Measurements from ENCODE around the gene DIAPH3. TPM values are rescaled to one million over a fixed set of nuclear protein-coding genes. Genes with fewer than 3 reads are reported as not detected.
"Not testable (repeated sequence)": the region's sequence is repeated elsewhere in the genome, so short reads cannot be mapped to it uniquely, and the experiment has no call there.

DIAPH3 gene
- total and polyA plus RNA-seq, 7 experiments from 2014 or later, result 0.37 to 17.5 TPM; not detected in 5

- H3K9me3 Mint-ChIP-seq, result peaks cover 0 to 3% (median 0%) of the 10 kb centered on the region in 11 donors
- POLR2A ChIA-PET, result no interaction called here
Observed at GRCh38 chr13:60066226-60066625, 97.5 kb downstream of the DIAPH3 start.

GRCh38 chr13:60062502-60062901 lies 101.2 kb downstream of the DIAPH3 start:
- Histone ChIP-seq H3K27me3 (ENCODE audit: control insufficient read depth in 2 of 2, insufficient read depth in 2 of 2, low read length in 2 of 2) (no peaks in the 10 kb centered on the region), H3K4me3 (ENCODE audit: low read length) (no peak overlapping the region), H3K9me3 (ENCODE audit: control insufficient read depth in 2 of 3, low read length in 3 of 3) (no peaks in the 10 kb centered on the region), H3K36me3 (ENCODE audit: control insufficient read depth in 2 of 3, insufficient read depth in 3 of 3, low read length in 3 of 3) (no peaks in the 10 kb centered on the region), H3K4me1 (ENCODE audit: control insufficient read depth in 2 of 2, insufficient read depth in 2 of 2, low read length in 2 of 2) (no peaks in the 10 kb centered on the region), H3K27ac (ENCODE audit: low read depth, low read length) (no peak overlapping the region)
- no peak overlapping the region for H3K27ac Mint-ChIP-seq
- H3K4me3 Mint-ChIP-seq, result no peak overlapping the region
- CTCF ChIA-PET, result no interaction called here
- DNase-seq (no peak), ATAC-seq (no peak)
- intact Hi-C loops (cut with micrococcal nuclease), result no loop called here
- POLR2A ChIA-PET, result no interaction called here
- peaks cover 0 to 2% (median 0%) of the 10 kb centered on the region in 11 donors for H3K9me3 Mint-ChIP-seq
- H3K27me3 Mint-ChIP-seq, result no peaks in the 10 kb centered on the region
- H3K36me3 Mint-ChIP-seq, result peaks cover 0 to 17% (median 0%) of the 10 kb centered on the region in 5 donors
- peaks cover 0 to 3% (median 0%) of the 10 kb centered on the region in 7 donors for H3K4me1 Mint-ChIP-seq

More at GRCh38 chr13:60066226-60066625, 97.5 kb downstream of the DIAPH3 start:
- ATAC-seq (no peak), DNase-seq (no peak)
- Mint-ChIP-seq H3K36me3 (peaks cover 0 to 26% (median 0%) of the 10 kb centered on the region in 5 donors), H3K27me3 (no peaks in the 10 kb centered on the region), H3K4me1 (peaks cover 0 to 3% (median 0%) of the 10 kb centered on the region in 7 donors), H3K4me3 (no peak overlapping the region), H3K27ac (no peak overlapping the region)
- Histone ChIP-seq H3K27me3 (ENCODE audit: control insufficient read depth in 2 of 2, insufficient read depth in 2 of 2, low read length in 2 of 2) (no peaks in the 10 kb centered on the region), H3K4me3 (ENCODE audit: low read length) (no peak overlapping the region), H3K27ac (ENCODE audit: low read depth, low read length) (no peak overlapping the region), H3K9me3 (ENCODE audit: control insufficient read depth in 2 of 3, low read length in 3 of 3) (no peaks in the 10 kb centered on the region), H3K36me3 (ENCODE audit: control insufficient read depth in 2 of 3, insufficient read depth in 3 of 3, low read length in 3 of 3) (no peaks in the 10 kb centered on the region), H3K4me1 (ENCODE audit: control insufficient read depth in 2 of 2, insufficient read depth in 2 of 2, low read length in 2 of 2) (no peaks in the 10 kb centered on the region)
- CTCF ChIA-PET, result no interaction called here
- intact Hi-C loops (cut with micrococcal nuclease), result no loop called here

GRCh38 chr13:60061737-60062136 lies 102.0 kb downstream of the DIAPH3 start:
- ATAC-seq (no peak), DNase-seq (no peak)
- ChIA-PET CTCF (no interaction called here), POLR2A (no interaction called here)
- Histone ChIP-seq H3K4me1 (ENCODE audit: control insufficient read depth in 2 of 2, insufficient read depth in 2 of 2, low read length in 2 of 2) (no peaks in the 10 kb centered on the region), H3K9me3 (ENCODE audit: control insufficient read depth in 2 of 3, low read length in 3 of 3) (no peaks in the 10 kb centered on the region), H3K27ac (ENCODE audit: low read depth, low read length) (no peak overlapping the region), H3K4me3 (ENCODE audit: low read length) (no peak overlapping the region), H3K27me3 (ENCODE audit: control insufficient read depth in 2 of 2, insufficient read depth in 2 of 2, low read length in 2 of 2) (no peaks in the 10 kb centered on the region), H3K36me3 (ENCODE audit: control insufficient read depth in 2 of 3, insufficient read depth in 3 of 3, low read length in 3 of 3) (no peaks in the 10 kb centered on the region)
- peaks cover 0 to 3% (median 0%) of the 10 kb centered on the region in 7 donors for H3K4me1 Mint-ChIP-seq
- H3K4me3 Mint-ChIP-seq, result no peak overlapping the region
- H3K27me3 Mint-ChIP-seq, result no peaks in the 10 kb centered on the region
- H3K27ac Mint-ChIP-seq, result no peak overlapping the region
- peaks cover 0 to 2% (median 0%) of the 10 kb centered on the region in 11 donors for H3K9me3 Mint-ChIP-seq
- intact Hi-C loops (cut with micrococcal nuclease), result no loop called here
- peaks cover 0 to 17% (median 0%) of the 10 kb centered on the region in 5 donors for H3K36me3 Mint-ChIP-seq

GRCh38 chr13:60051754-60052285 lies 111.9 kb downstream of the DIAPH3 start:
- Histone ChIP-seq H3K27me3 (ENCODE audit: control insufficient read depth in 2 of 2, insufficient read depth in 2 of 2, low read length in 2 of 2) (no peaks in the 10 kb centered on the region), H3K36me3 (ENCODE audit: control insufficient read depth in 2 of 3, insufficient read depth in 3 of 3, low read length in 3 of 3) (no peaks in the 10 kb centered on the region), H3K4me1 (ENCODE audit: control insufficient read depth in 2 of 2, insufficient read depth in 2 of 2, low read length in 2 of 2) (no peaks in the 10 kb centered on the region), H3K27ac (ENCODE audit: low read depth, low read length) (no peak overlapping the region), H3K4me3 (ENCODE audit: low read length) (no peak overlapping the region), H3K9me3 (ENCODE audit: control insufficient read depth in 2 of 3, low read length in 3 of 3) (no peaks in the 10 kb centered on the region)
- DNase-seq, result no peak
- H3K27me3 Mint-ChIP-seq, result peaks cover 0 to 19% (median 4%) of the 10 kb centered on the region in 5 donors
- peaks cover 0 to 5% (median 0%) of the 10 kb centered on the region in 11 donors for H3K9me3 Mint-ChIP-seq
- intact Hi-C loops (cut with micrococcal nuclease), result no loop called here
- H3K36me3 Mint-ChIP-seq, result peaks cover 0 to 7% (median 0%) of the 10 kb centered on the region in 5 donors
- POLR2A ChIA-PET, result no interaction called here
- H3K4me1 Mint-ChIP-seq, result no peaks in the 10 kb centered on the region
- ATAC-seq, result no peak
- CTCF ChIA-PET, result no interaction called here
- no peak overlapping the region for H3K4me3 Mint-ChIP-seq
- no peak overlapping the region for H3K27ac Mint-ChIP-seq

GRCh38 chr13:60048353-60048752 lies 115.4 kb downstream of the DIAPH3 start:
- POLR2A ChIA-PET; H3K27ac Mint-ChIP-seq; H3K27me3 ChIP-seq (ENCODE audit: control insufficient read depth in 2 of 2, insufficient read depth in 2 of 2, low read length in 2 of 2); CTCF ChIA-PET; intact Hi-C loops (cut with micrococcal nuclease); H3K9me3 Mint-ChIP-seq; H3K36me3 ChIP-seq (ENCODE audit: control insufficient read depth in 2 of 3, insufficient read depth in 3 of 3, low read length in 3 of 3); H3K4me1 ChIP-seq (ENCODE audit: control insufficient read depth in 2 of 2, insufficient read depth in 2 of 2, low read length in 2 of 2); H3K4me3 Mint-ChIP-seq; H3K4me3 ChIP-seq (ENCODE audit: low read length); H3K4me1 Mint-ChIP-seq; H3K27ac ChIP-seq (ENCODE audit: low read depth, low read length); DNase-seq; ATAC-seq; H3K9me3 ChIP-seq (ENCODE audit: control insufficient read depth in 2 of 3, low read length in 3 of 3): not testable (repeated sequence)
- Mint-ChIP-seq H3K36me3 (peaks cover 0 to 15% (median 0%) of the 10 kb centered on the region in 5 donors), H3K27me3 (peaks cover 0 to 19% (median 4%) of the 10 kb centered on the region in 5 donors)

- Mint-ChIP-seq H3K36me3 (peaks cover 0 to 15% (median 0%) of the 10 kb centered on the region in 5 donors), H3K27ac (no peak overlapping the region), H3K27me3 (peaks cover 0 to 19% (median 4%) of the 10 kb centered on the region in 5 donors), H3K9me3 (peaks cover 0 to 5% (median 0%) of the 10 kb centered on the region in 11 donors), H3K4me1 (no peaks in the 10 kb centered on the region), H3K4me3 (no peak overlapping the region)
- Histone ChIP-seq H3K27me3 (ENCODE audit: control insufficient read depth in 2 of 2, insufficient read depth in 2 of 2, low read length in 2 of 2) (no peaks in the 10 kb centered on the region), H3K36me3 (ENCODE audit: control insufficient read depth in 2 of 3, insufficient read depth in 3 of 3, low read length in 3 of 3) (no peaks in the 10 kb centered on the region), H3K27ac (ENCODE audit: low read depth, low read length) (no peak overlapping the region), H3K4me1 (ENCODE audit: control insufficient read depth in 2 of 2, insufficient read depth in 2 of 2, low read length in 2 of 2) (no peaks in the 10 kb centered on the region), H3K9me3 (ENCODE audit: control insufficient read depth in 2 of 3, low read length in 3 of 3) (no peaks in the 10 kb centered on the region), H3K4me3 (ENCODE audit: low read length) (no peak overlapping the region)
- ATAC-seq, result no peak
- ChIA-PET CTCF (no interaction called here), POLR2A (no interaction called here)
- no peak for DNase-seq
- intact Hi-C loops (cut with micrococcal nuclease), result no loop called here
Observed at GRCh38 chr13:60047918-60048317, 115.8 kb downstream of the DIAPH3 start.

GRCh38 chr13:60044321-60044720 lies 119.4 kb downstream of the DIAPH3 start:
- no peak for ATAC-seq
- peaks cover 0 to 4% (median 0%) of the 10 kb centered on the region in 11 donors for H3K9me3 Mint-ChIP-seq
- no peak for DNase-seq
- no peaks in the 10 kb centered on the region for H3K27me3 ChIP-seq (ENCODE audit: control insufficient read depth in 2 of 2, insufficient read depth in 2 of 2, low read length in 2 of 2)
- no peak overlapping the region for H3K4me3 Mint-ChIP-seq
- intact Hi-C loops (cut with micrococcal nuclease), result no loop called here
- H3K36me3 ChIP-seq (ENCODE audit: control insufficient read depth in 2 of 3, insufficient read depth in 3 of 3, low read length in 3 of 3), result no peaks in the 10 kb centered on the region
- POLR2A ChIA-PET, result no interaction called here
- no peak overlapping the region for H3K27ac ChIP-seq (ENCODE audit: low read depth, low read length)
- no peaks in the 10 kb centered on the region for H3K4me1 ChIP-seq (ENCODE audit: control insufficient read depth in 2 of 2, insufficient read depth in 2 of 2, low read length in 2 of 2)
- H3K36me3 Mint-ChIP-seq, result peaks cover 0 to 8% (median 0%) of the 10 kb centered on the region in 5 donors
- H3K4me3 ChIP-seq (ENCODE audit: low read length), result no peak overlapping the region
- no peaks in the 10 kb centered on the region for H3K4me1 Mint-ChIP-seq
- H3K27ac Mint-ChIP-seq, result no peak overlapping the region
- no peaks in the 10 kb centered on the region for H3K27me3 Mint-ChIP-seq
- H3K9me3 ChIP-seq (ENCODE audit: control insufficient read depth in 2 of 3, low read length in 3 of 3), result no peaks in the 10 kb centered on the region
- CTCF ChIA-PET, result no interaction called here
